Activated naive CD8-positive, alpha-beta T cell treated with anti-CD3 and anti-CD28 coated beads, Interleukin-2, amount 10 ng/mL, durations not matched to agents 7 days and 5 days (primary cell): ENCODE data around the gene CR1L. TPM values are rescaled to one million over a fixed set of nuclear protein-coding genes. Genes with fewer than 3 reads are reported as not detected.
"Not testable (repeated sequence)": the region's sequence is repeated elsewhere in the genome, so short reads cannot be mapped to it uniquely, and the experiment has no call there.

Experiments
- ATAC-seq: fragments of 150-1000 bp; cut with Tn5 transposase; one replicate; pipeline ENCODE4 v1.10.0; 2021; ENCODE audit warnings: low read depth, moderate library complexity
- POLR2A ChIA-PET: fragments of 350-600 bp; sonication (Branson Sonifier 250); formaldehyde crosslinking; loops from one replicate; lab custom pipeline; 2021; ENCODE audit warnings: antibody characterized with exemption; lab: Charles Lee
- DNase-seq: peaks from one replicate; pipeline ENCODE4 v3.0.0; 2021
- H3K27ac Mint-ChIP-seq: one replicate; pipeline ENCODE4 v1.8.0; 2022; ENCODE audit warnings: mild to moderate bottlenecking, mixed read lengths
- H3K27me3 Mint-ChIP-seq: one replicate; pipeline ENCODE4 v1.8.0; 2022; ENCODE audit warnings: mild to moderate bottlenecking, moderate library complexity, mixed read lengths
- H3K36me3 Mint-ChIP-seq: one replicate; pipeline ENCODE4 v1.8.0; 2021; ENCODE audit warnings: mild to moderate bottlenecking, mixed read lengths
- H3K4me1 Mint-ChIP-seq: one replicate; pipeline ENCODE4 v1.8.0; 2021; ENCODE audit warnings: mixed read lengths
- H3K4me3 Mint-ChIP-seq: one replicate; pipeline ENCODE4 v1.8.0; 2022; ENCODE audit warnings: mild to moderate bottlenecking, moderate library complexity, mixed read lengths
- H3K9me3 Mint-ChIP-seq: one replicate; pipeline ENCODE4 v1.8.0; 2021; ENCODE audit warnings: mixed read lengths
- total RNA-seq, 2 experiments: library from RNA; stranded (reverse); gene quantifications; one replicate each; pipeline ENCODE4 v1.2.3, GENCODE V29; 2021

The CR1L gene
- total RNA-seq, 2 experiments from 2014 or later: 1.1 TPM; not detected in 1

DNA sequence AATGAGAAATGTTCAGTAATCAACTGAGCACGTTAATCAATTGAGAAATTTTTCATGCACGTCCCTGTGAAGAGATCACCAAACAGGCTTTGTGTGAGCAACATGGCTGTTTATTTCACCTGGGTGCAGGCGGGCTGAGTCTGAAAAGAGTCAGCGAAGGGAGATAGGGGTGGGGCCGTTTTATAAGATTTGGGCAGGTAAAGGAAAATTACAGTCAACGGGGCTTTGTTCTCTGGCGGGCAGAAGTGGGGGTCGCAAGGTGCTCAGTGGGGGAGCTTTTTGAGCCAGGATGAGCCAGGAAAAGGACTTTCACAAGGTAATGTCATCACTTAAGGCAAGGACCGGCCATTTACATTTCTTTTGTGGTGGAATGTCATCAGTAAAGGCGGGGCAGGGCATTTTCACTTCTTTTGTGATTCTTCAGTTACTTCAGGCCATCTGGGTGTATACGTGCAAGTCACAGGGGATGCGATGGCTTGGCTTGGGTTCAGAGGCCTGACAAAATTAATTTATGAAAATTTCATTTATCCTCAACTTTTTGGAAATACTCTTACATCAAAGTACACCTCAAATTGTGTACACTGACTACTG lies 11.1 kb upstream of the CR1L start:
- H3K9me3 Mint-ChIP-seq, DNase-seq, POLR2A ChIA-PET, H3K27me3 Mint-ChIP-seq, H3K4me1 Mint-ChIP-seq, H3K36me3 Mint-ChIP-seq, H3K4me3 Mint-ChIP-seq, H3K27ac Mint-ChIP-seq, ATAC-seq: not testable (repeated sequence)

- H3K36me3 Mint-ChIP-seq, ATAC-seq, H3K27me3 Mint-ChIP-seq, H3K4me3 Mint-ChIP-seq, H3K9me3 Mint-ChIP-seq, DNase-seq, POLR2A ChIA-PET, H3K27ac Mint-ChIP-seq, H3K4me1 Mint-ChIP-seq: not testable (repeated sequence)
These were observed 10.6 kb upstream of the CR1L start for GRCh38 chr1:207634293-207634692.

- H3K27ac Mint-ChIP-seq, H3K9me3 Mint-ChIP-seq, H3K4me3 Mint-ChIP-seq, POLR2A ChIA-PET, ATAC-seq, H3K36me3 Mint-ChIP-seq, DNase-seq, H3K4me1 Mint-ChIP-seq: not testable (repeated sequence)
- peaks cover 17% of the 10 kb centered on the region for H3K27me3 Mint-ChIP-seq
These were observed 9.3 kb upstream of the CR1L start for GRCh38 chr1:207635569-207636186.

DNA sequence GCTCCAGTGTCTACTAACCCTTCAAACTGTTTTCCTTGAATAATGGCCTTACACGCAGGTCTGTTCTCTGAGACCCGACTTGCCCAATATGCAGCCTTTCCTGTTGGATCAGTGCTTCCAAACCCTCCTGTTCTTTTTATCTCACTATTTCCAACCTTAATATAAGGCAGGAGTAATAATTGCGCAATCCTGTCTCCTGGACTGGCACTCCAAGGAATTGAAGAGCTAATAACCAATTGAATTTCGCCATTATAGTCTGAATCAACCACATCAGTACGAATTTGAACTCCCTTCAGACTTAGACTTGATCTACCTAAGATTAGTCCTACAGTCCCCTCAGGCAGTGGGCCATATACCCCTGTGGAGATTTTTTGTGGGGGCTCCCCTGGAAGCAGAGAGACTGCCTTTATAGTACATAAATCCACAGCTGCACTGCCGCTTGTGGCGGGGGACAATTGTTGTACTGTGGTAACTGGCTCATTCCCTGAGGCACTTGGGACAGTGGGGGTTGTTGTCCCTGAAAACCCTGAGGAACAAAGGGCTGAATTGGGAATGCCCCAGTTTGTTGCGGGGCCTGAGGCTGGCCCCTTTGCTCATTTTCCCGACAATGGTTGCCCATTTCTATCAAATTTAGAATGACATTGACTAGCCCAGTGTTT lies 6.3 kb upstream of the CR1L start:
- H3K36me3 Mint-ChIP-seq, H3K9me3 Mint-ChIP-seq, H3K4me1 Mint-ChIP-seq, ATAC-seq, H3K27ac Mint-ChIP-seq, DNase-seq, H3K4me3 Mint-ChIP-seq, POLR2A ChIA-PET: not testable (repeated sequence)
- H3K27me3 Mint-ChIP-seq: peaks cover 38% of the 10 kb centered on the region

DNA sequence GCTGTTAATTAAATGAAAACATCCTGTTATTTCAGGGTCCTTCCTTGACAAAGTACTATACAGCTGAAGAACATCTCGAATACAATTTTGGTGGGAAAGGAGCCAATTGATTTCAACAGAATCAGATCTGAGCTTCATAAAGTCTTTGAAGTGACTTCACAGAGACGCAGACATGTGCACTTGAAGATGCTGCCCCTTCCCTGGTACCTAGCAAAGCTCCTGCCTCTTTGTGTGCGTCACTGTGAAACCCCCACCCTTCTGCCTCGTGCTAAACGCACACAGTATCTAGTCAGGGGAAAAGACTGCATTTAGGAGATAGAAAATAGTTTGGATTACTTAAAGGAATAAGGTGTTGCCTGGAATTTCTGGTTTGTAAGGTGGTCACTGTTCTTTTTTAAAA lies 5.6 kb upstream of the CR1L start:
- DNase-seq, H3K4me1 Mint-ChIP-seq, H3K36me3 Mint-ChIP-seq, H3K27ac Mint-ChIP-seq, H3K4me3 Mint-ChIP-seq, ATAC-seq, H3K9me3 Mint-ChIP-seq, POLR2A ChIA-PET: not testable (repeated sequence)
- H3K27me3 Mint-ChIP-seq: peaks cover 44% of the 10 kb centered on the region

DNA sequence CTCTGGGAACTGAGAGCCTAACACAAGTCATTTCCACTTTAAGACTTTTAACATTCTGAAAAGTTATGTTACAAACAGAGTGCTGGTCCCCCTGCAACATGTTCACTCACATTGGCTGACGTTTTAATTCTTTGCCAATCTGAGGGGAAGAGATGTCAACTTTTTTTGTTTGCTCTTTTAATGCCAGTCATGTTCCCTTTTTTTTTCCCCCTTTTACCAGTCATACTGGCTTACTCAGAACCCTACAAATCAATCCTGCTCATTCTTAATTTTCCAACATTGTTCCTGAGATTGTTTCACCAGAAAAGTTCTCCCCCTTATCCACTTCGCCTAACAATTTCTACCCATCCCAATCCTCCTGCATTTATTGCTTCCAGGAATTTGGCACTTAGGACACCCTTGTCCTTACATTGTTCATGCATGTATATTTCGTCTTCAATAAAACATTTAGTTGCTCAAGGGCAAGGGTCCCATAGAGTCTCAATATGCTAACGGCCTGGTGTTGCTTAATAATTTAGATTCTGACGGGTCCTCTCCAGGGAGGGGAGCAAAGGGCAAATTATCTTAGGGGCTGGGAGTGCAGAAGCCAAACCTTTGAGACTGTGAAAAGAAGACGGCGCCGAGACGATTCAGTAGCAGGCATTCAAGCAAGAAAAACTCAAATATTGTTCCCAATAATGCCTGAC lies 624 bp upstream of the CR1L start:
- H3K9me3 Mint-ChIP-seq: no peaks in the 10 kb centered on the region
- H3K27me3 Mint-ChIP-seq: peaks cover 61% of the 10 kb centered on the region
- ATAC-seq: no peak
- H3K36me3 Mint-ChIP-seq: no peaks in the 10 kb centered on the region
- H3K4me3 Mint-ChIP-seq: peak overlapping the region; percentile 74
- H3K27ac Mint-ChIP-seq: no peak overlapping the region
- POLR2A ChIA-PET: no interaction called here
- peaks cover 5% of the 10 kb centered on the region for H3K4me1 Mint-ChIP-seq
- no peak for DNase-seq

- Mint-ChIP-seq H3K4me3 (peak overlapping the region; percentile 74), H3K27ac (no peak overlapping the region), H3K9me3 (no peaks in the 10 kb centered on the region), H3K36me3 (no peaks in the 10 kb centered on the region), H3K4me1 (peaks cover 5% of the 10 kb centered on the region), H3K27me3 (peaks cover 54% of the 10 kb centered on the region)
- ATAC-seq (no peak), DNase-seq (no peak)
- POLR2A ChIA-PET: no interaction called here
These were observed 725 bp downstream of the CR1L start for GRCh38 chr1:207645635-207646081.

DNA sequence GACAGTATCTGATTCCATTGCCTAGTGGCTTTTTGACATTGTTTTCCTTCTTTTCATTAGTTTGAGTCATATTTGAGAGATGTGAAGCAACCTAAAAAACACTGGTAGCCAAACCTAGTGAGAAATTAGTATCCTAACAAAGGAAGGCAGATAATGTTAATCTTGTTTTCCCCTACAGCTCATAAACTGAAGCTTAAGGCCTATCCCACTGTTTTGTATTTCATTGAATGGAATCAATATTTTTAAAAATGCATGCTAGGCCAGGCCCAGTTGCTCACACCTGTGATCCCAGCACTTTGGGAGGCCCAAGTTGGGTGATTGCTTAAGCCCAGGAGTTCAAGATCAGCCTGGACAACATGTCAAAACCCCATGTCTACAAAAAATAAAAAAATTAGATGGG lies 1.2 kb downstream of the CR1L start:
- Mint-ChIP-seq H3K36me3 (no peaks in the 10 kb centered on the region), H3K4me3 (peak overlapping the region; percentile 36), H3K9me3 (no peaks in the 10 kb centered on the region), H3K27me3 (peaks cover 49% of the 10 kb centered on the region), H3K4me1 (peaks cover 5% of the 10 kb centered on the region), H3K27ac (no peak overlapping the region)
- DNase-seq (no peak), ATAC-seq (no peak)
- POLR2A ChIA-PET: no interaction called here

DNA sequence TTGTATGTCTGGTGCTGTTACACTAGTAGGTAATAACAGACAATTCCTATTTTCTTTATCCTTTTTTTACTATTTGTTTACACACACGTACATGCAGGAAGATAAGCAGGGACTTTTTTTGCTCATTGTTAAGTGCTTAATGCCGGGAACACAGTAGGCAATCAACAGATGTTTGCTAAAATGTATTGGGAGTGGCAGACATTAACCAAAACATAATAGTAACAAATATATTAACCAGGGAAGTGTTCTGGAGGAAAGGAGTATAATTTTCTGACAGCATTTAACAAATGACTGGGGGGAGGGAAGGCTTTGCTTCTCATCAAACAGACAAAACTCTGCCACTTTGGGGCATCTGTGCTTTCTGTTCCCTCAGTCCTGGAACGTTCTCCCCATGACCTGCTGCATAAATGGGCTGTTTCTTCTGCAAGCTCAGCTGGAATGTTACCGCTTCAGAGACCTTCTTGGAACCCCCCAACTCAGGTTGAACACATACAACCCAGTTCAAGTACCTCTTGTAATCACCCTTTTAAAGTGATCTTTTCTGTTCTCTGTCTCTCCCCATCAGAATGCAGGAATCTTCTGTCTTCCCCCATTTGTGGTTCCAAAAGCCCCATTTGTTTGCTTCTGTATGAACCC lies 2.1 kb downstream of the CR1L start:
- ATAC-seq (no peak), DNase-seq (no peak)
- Mint-ChIP-seq H3K27ac (no peak overlapping the region), H3K36me3 (no peaks in the 10 kb centered on the region), H3K4me1 (peaks cover 5% of the 10 kb centered on the region), H3K27me3 (peaks cover 45% of the 10 kb centered on the region), H3K9me3 (no peaks in the 10 kb centered on the region), H3K4me3 (no peak overlapping the region)
- POLR2A ChIA-PET: no interaction called here

- Mint-ChIP-seq H3K4me3 (no peak overlapping the region), H3K9me3 (no peaks in the 10 kb centered on the region), H3K36me3 (no peaks in the 10 kb centered on the region), H3K27ac (no peak overlapping the region), H3K4me1 (peaks cover 5% of the 10 kb centered on the region), H3K27me3 (peaks cover 38% of the 10 kb centered on the region)
- ATAC-seq: no peak
- POLR2A ChIA-PET: no interaction called here
- no peak for DNase-seq
These were observed 2.9 kb downstream of the CR1L start for GRCh38 chr1:207647671-207648333.

- POLR2A ChIA-PET: no interaction called here
- DNase-seq: no peak
- H3K27me3 Mint-ChIP-seq: peaks cover 30% of the 10 kb centered on the region
- H3K36me3 Mint-ChIP-seq: no peaks in the 10 kb centered on the region
- H3K4me3 Mint-ChIP-seq: no peak overlapping the region
- ATAC-seq: no peak
- H3K9me3 Mint-ChIP-seq: no peaks in the 10 kb centered on the region
- peaks cover 5% of the 10 kb centered on the region for H3K4me1 Mint-ChIP-seq
- H3K27ac Mint-ChIP-seq: no peak overlapping the region
These were observed 3.6 kb downstream of the CR1L start for GRCh38 chr1:207648334-207649209.

GRCh38 chr1:207649210-207649753 lies 4.3 kb downstream of the CR1L start:
- H3K27ac Mint-ChIP-seq: no peak overlapping the region
- no peak overlapping the region for H3K4me3 Mint-ChIP-seq
- ATAC-seq (no peak), DNase-seq (no peak)
- POLR2A ChIA-PET: no interaction called here
- H3K4me1 Mint-ChIP-seq: peaks cover 3% of the 10 kb centered on the region
- peaks cover 25% of the 10 kb centered on the region for H3K27me3 Mint-ChIP-seq
- H3K9me3 Mint-ChIP-seq: no peaks in the 10 kb centered on the region
- no peaks in the 10 kb centered on the region for H3K36me3 Mint-ChIP-seq
